Immature natural killer cell (primary cell): ENCODE data around the gene ZNF776. TPM values are rescaled to one million over a fixed set of nuclear protein-coding genes. Genes with fewer than 3 reads are reported as not detected.

Source experiments
- DNase-seq, 3 donors: peaks; one replicate each; pipeline ENCODE4 v3.0.0; 2022; ENCODE audit warnings: mixed read lengths in 1 of 3
- H3K27ac Mint-ChIP-seq, 6 donors: one replicate each; pipeline ENCODE4 v1.8.0; 2020; ENCODE audit warnings: mixed read lengths in 6 of 6, mild to moderate bottlenecking in 5 of 6, inconsistent platforms in 4 of 6, moderate library complexity in 3 of 6
- H3K27me3 Mint-ChIP-seq, 3 donors: one replicate each; pipeline ENCODE4 v1.8.0; 2020 to 2021; ENCODE audit warnings: low read depth in 3 of 3, mild to moderate bottlenecking in 3 of 3, mixed read lengths in 3 of 3, moderate library complexity in 3 of 3, inconsistent platforms in 1 of 3
- H3K36me3 Mint-ChIP-seq, 3 donors: one replicate each; pipeline ENCODE4 v1.8.0; 2020; ENCODE audit warnings: mixed read lengths in 3 of 3, inconsistent platforms in 2 of 3, mild to moderate bottlenecking in 2 of 3
- H3K4me1 Mint-ChIP-seq, 2 donors: one replicate each; pipeline ENCODE4 v1.8.0; 2020; ENCODE audit warnings: inconsistent platforms in 2 of 2, mild to moderate bottlenecking in 2 of 2, mixed read lengths in 2 of 2, moderate library complexity in 1 of 2
- H3K4me3 Mint-ChIP-seq, 5 donors: one replicate each; pipeline ENCODE4 v1.8.0; 2020; ENCODE audit warnings: mild to moderate bottlenecking in 5 of 5, mixed read lengths in 5 of 5, inconsistent platforms in 3 of 5, moderate library complexity in 3 of 5
- H3K9me3 Mint-ChIP-seq, 6 donors: one replicate each; pipeline ENCODE4 v1.8.0; 2020; ENCODE audit warnings: mild to moderate bottlenecking in 6 of 6, mixed read lengths in 6 of 6, inconsistent platforms in 4 of 6, moderate library complexity in 3 of 6
- polyA plus RNA-seq, 3 donors: library from polyadenylated mRNA; unstranded; fragments of 300-500 nt; fragmentation: Illumina TruSeq; gene quantifications; one replicate each; pipeline ENCODE4 v1.2.3, GENCODE V29; 2021

The ZNF776 gene
- polyA plus RNA-seq, 3 donors from 2014 or later: 5.0 to 7.3 (median 5.9) TPM

GRCh38 chr19:57754091-57754673, 7.6 kb downstream of the ZNF776 start:
- H3K9me3 Mint-ChIP-seq: peaks cover 21 to 93% (median 80%) of the 10 kb centered on the region in 6 donors
- peaks cover 77 to 96% (median 87%) of the 10 kb centered on the region in 3 donors for H3K36me3 Mint-ChIP-seq
- peaks cover 6 to 14% of the 10 kb centered on the region in 2 donors for H3K4me1 Mint-ChIP-seq
- H3K27ac Mint-ChIP-seq: no peak overlapping the region
- no peak overlapping the region for H3K4me3 Mint-ChIP-seq
- H3K27me3 Mint-ChIP-seq: peaks cover 0 to 5% (median 0%) of the 10 kb centered on the region in 3 donors
- no peak for DNase-seq

- Mint-ChIP-seq H3K4me1 (peaks cover 4 to 6% of the 10 kb centered on the region in 2 donors), H3K4me3 (no peak overlapping the region), H3K27ac (no peak overlapping the region), H3K9me3 (peaks cover 19 to 91% (median 73%) of the 10 kb centered on the region in 6 donors), H3K27me3 (peaks cover 0 to 5% (median 0%) of the 10 kb centered on the region in 3 donors), H3K36me3 (peaks cover 73 to 94% (median 84%) of the 10 kb centered on the region in 3 donors)
- no peak for DNase-seq
These were observed 8.4 kb downstream of the ZNF776 start for GRCh38 chr19:57755031-57755430.

GRCh38 chr19:57757941-57758340, 11.3 kb downstream of the ZNF776 start:
- Mint-ChIP-seq H3K4me3 (no peak overlapping the region), H3K9me3 (peaks cover 9 to 77% (median 53%) of the 10 kb centered on the region in 6 donors), H3K27me3 (peaks cover 0 to 5% (median 0%) of the 10 kb centered on the region in 3 donors), H3K27ac (no peak overlapping the region), H3K4me1 (no peaks in the 10 kb centered on the region), H3K36me3 (peaks cover 58 to 71% (median 62%) of the 10 kb centered on the region in 3 donors)
- no peak for DNase-seq

GRCh38 chr19:57759096-57759495, 12.5 kb downstream of the ZNF776 start:
- Mint-ChIP-seq H3K27me3 (peaks cover 0 to 4% (median 0%) of the 10 kb centered on the region in 3 donors), H3K9me3 (peaks cover 7 to 65% (median 43%) of the 10 kb centered on the region in 6 donors), H3K36me3 (peaks cover 50 to 66% (median 51%) of the 10 kb centered on the region in 3 donors), H3K4me3 (no peak overlapping the region), H3K27ac (no peak overlapping the region), H3K4me1 (no peaks in the 10 kb centered on the region)
- DNase-seq: no peak

- H3K4me3 Mint-ChIP-seq: peak within 1 kb of the TSS; percentile 93 to 97 (median 96)
- DNase-seq: peak; percentile 84 to 86 (median 85)
- peaks cover 38 to 44% (median 39%) of the 10 kb centered on the region in 3 donors for H3K36me3 Mint-ChIP-seq
- peaks cover 4 to 5% (median 4%) of the 10 kb centered on the region in 3 donors for H3K27me3 Mint-ChIP-seq
- H3K27ac Mint-ChIP-seq: peak within 1 kb of the TSS; percentile 88 to 97 (median 92)
- peaks cover 6 to 41% (median 35%) of the 10 kb centered on the region in 6 donors for H3K9me3 Mint-ChIP-seq
- peaks cover 40 to 44% of the 10 kb centered on the region in 2 donors for H3K4me1 Mint-ChIP-seq
These were observed 22.9 kb downstream of the ZNF776 start, which contains the start of gene ZNF586 for GRCh38 chr19:57769345-57770131. Gene ZNF586, plus strand, starts transcription at chr19:57769676. Its CDS starts 167 bp downstream, at chr19:57769843.

GRCh38 chr19:57771417-57771816, 24.8 kb downstream of the ZNF776 start:
- no peak for DNase-seq
- H3K4me3 Mint-ChIP-seq: peak overlapping the region; percentile 26 to 97 (median 62)
- peaks cover 9 to 57% (median 44%) of the 10 kb centered on the region in 6 donors for H3K9me3 Mint-ChIP-seq
- H3K27me3 Mint-ChIP-seq: peaks cover 4 to 5% (median 4%) of the 10 kb centered on the region in 3 donors
- H3K27ac Mint-ChIP-seq: peak overlapping the region in 2 of 6 donors; percentile 15 to 22
- peaks cover 46 to 47% (median 47%) of the 10 kb centered on the region in 3 donors for H3K36me3 Mint-ChIP-seq
- peaks cover 41 to 52% of the 10 kb centered on the region in 2 donors for H3K4me1 Mint-ChIP-seq

GRCh38 chr19:57773488-57773887, 26.9 kb downstream of the ZNF776 start:
- H3K36me3 Mint-ChIP-seq: peaks cover 57 to 63% (median 61%) of the 10 kb centered on the region in 3 donors
- H3K4me3 Mint-ChIP-seq: peak overlapping the region in 1 of 5 donors; percentile 22
- peaks cover 4 to 7% (median 4%) of the 10 kb centered on the region in 3 donors for H3K27me3 Mint-ChIP-seq
- peaks cover 46 to 63% of the 10 kb centered on the region in 2 donors for H3K4me1 Mint-ChIP-seq
- peak overlapping the region in 1 of 6 donors; percentile 41 for H3K27ac Mint-ChIP-seq
- peaks cover 11 to 75% (median 60%) of the 10 kb centered on the region in 6 donors for H3K9me3 Mint-ChIP-seq
- no peak for DNase-seq

GRCh38 chr19:57776764-57777296, 30.2 kb downstream of the ZNF776 start:
- H3K9me3 Mint-ChIP-seq: peaks cover 29 to 88% (median 81%) of the 10 kb centered on the region in 6 donors
- no peak for DNase-seq
- no peak overlapping the region for H3K27ac Mint-ChIP-seq
- peaks cover 2% of the 10 kb centered on the region in 3 donors for H3K27me3 Mint-ChIP-seq
- peaks cover 73 to 78% (median 75%) of the 10 kb centered on the region in 3 donors for H3K36me3 Mint-ChIP-seq
- peaks cover 21 to 39% of the 10 kb centered on the region in 2 donors for H3K4me1 Mint-ChIP-seq
- H3K4me3 Mint-ChIP-seq: peak overlapping the region in 1 of 5 donors; percentile 35

- Mint-ChIP-seq H3K4me3 (no peak overlapping the region), H3K9me3 (peaks cover 29 to 82% (median 75%) of the 10 kb centered on the region in 6 donors)
These were observed 31.7 kb downstream of the ZNF776 start for GRCh38 chr19:57778336-57778735.

GRCh38 chr19:57779220-57779845, 32.7 kb downstream of the ZNF776 start:
- no peak for DNase-seq
- H3K4me1 Mint-ChIP-seq: peaks cover 6 to 19% of the 10 kb centered on the region in 2 donors

More at GRCh38 chr19:57778336-57778735, 31.7 kb downstream of the ZNF776 start:
- no peak for DNase-seq
- no peak overlapping the region for H3K27ac Mint-ChIP-seq
- peaks cover 0 to 2% (median 2%) of the 10 kb centered on the region in 3 donors for H3K27me3 Mint-ChIP-seq
- H3K4me1 Mint-ChIP-seq: peaks cover 10 to 25% of the 10 kb centered on the region in 2 donors
- peaks cover 64 to 70% (median 69%) of the 10 kb centered on the region in 3 donors for H3K36me3 Mint-ChIP-seq

GRCh38 chr19:57786286-57786685, 39.7 kb downstream of the ZNF776 start:
- no peak overlapping the region for H3K27ac Mint-ChIP-seq
- H3K9me3 Mint-ChIP-seq: peaks cover 2 to 71% (median 60%) of the 10 kb centered on the region in 6 donors
- H3K4me3 Mint-ChIP-seq: no peak overlapping the region
- no peak for DNase-seq
- peaks cover 7 to 9% of the 10 kb centered on the region in 2 donors for H3K4me1 Mint-ChIP-seq
- H3K36me3 Mint-ChIP-seq: peaks cover 37 to 44% (median 37%) of the 10 kb centered on the region in 3 donors
- peaks cover 3 to 8% (median 4%) of the 10 kb centered on the region in 3 donors for H3K27me3 Mint-ChIP-seq

More at GRCh38 chr19:57779220-57779845, 32.7 kb downstream of the ZNF776 start:
- peaks cover 59 to 64% (median 63%) of the 10 kb centered on the region in 3 donors for H3K36me3 Mint-ChIP-seq
- peaks cover 25 to 80% (median 70%) of the 10 kb centered on the region in 6 donors for H3K9me3 Mint-ChIP-seq
- no peak overlapping the region for H3K4me3 Mint-ChIP-seq
- H3K27me3 Mint-ChIP-seq: peaks cover 0 to 2% (median 2%) of the 10 kb centered on the region in 3 donors
- H3K27ac Mint-ChIP-seq: no peak overlapping the region

GRCh38 chr19:57786906-57787305, 40.3 kb downstream of the ZNF776 start:
- Mint-ChIP-seq H3K27me3 (peaks cover 3 to 8% (median 4%) of the 10 kb centered on the region in 3 donors), H3K9me3 (peaks cover 2 to 69% (median 57%) of the 10 kb centered on the region in 6 donors), H3K27ac (no peak overlapping the region), H3K4me3 (no peak overlapping the region), H3K36me3 (peaks cover 34 to 45% (median 38%) of the 10 kb centered on the region in 3 donors), H3K4me1 (peaks cover 7 to 9% of the 10 kb centered on the region in 2 donors)
- no peak for DNase-seq
